Natural killer cell (primary cell): ENCODE results near the gene ATMIN. TPM values are rescaled to one million over a fixed set of nuclear protein-coding genes. Genes with fewer than 3 reads are reported as not detected.

Experiments
- ATAC-seq, 3 donors: fragments of 150-1000 bp in 2 of 3; fragments of 200-7000 bp in 1 of 3; cut with Tn5 transposase; 1 replicate in 1 of 3; 2 replicates in 2 of 3; pipeline ENCODE4 v1.10.0; 2021; ENCODE audit warnings: mild to moderate bottlenecking in 2 of 3, moderate library complexity in 2 of 3
- DNase-seq, 2 donors: peaks; one replicate each; pipeline versions ENCODE4 v3.0.0 to v3.0.0-alpha.2; 2013 to 2021; ENCODE audit warnings: mixed read lengths in 1 of 2
- H3K27ac ChIP-seq: one replicate; pipeline ENCODE4 v1.5.1; 2013; ENCODE audit warnings: mild to moderate bottlenecking, low read length
- H3K27me3 ChIP-seq: one replicate; pipeline ENCODE4 v1.6.1; 2013; ENCODE audit warnings: low read length; ENCODE audit not compliant: control insufficient read depth, insufficient read depth
- H3K36me3 ChIP-seq: one replicate; pipeline ENCODE4 v1.6.1; 2013; ENCODE audit warnings: low read length; ENCODE audit not compliant: control insufficient read depth, insufficient read depth
- H3K4me1 ChIP-seq: one replicate; pipeline ENCODE4 v1.6.1; 2013; ENCODE audit warnings: low read length; ENCODE audit not compliant: control insufficient read depth, insufficient read depth
- H3K4me3 ChIP-seq: one replicate; pipeline ENCODE4 v1.5.1; 2013; ENCODE audit warnings: low read length
- H3K9me3 ChIP-seq: one replicate; pipeline ENCODE4 v1.6.1; 2013; ENCODE audit warnings: low read length; ENCODE audit not compliant: control insufficient read depth, insufficient read depth
- H3K27ac Mint-ChIP-seq, 2 donors: one replicate each; pipeline ENCODE4 v1.8.0; 2022; ENCODE audit warnings: mild to moderate bottlenecking in 2 of 2, mixed read lengths in 2 of 2, moderate library complexity in 1 of 2
- H3K27me3 Mint-ChIP-seq, 2 donors: one replicate each; pipeline ENCODE4 v1.8.0; 2022; ENCODE audit warnings: low read depth in 2 of 2, mixed read lengths in 2 of 2
- H3K36me3 Mint-ChIP-seq: one replicate; pipeline ENCODE4 v1.8.0; 2022; ENCODE audit warnings: mixed read lengths
- H3K4me1 Mint-ChIP-seq, 2 donors: one replicate each; pipeline ENCODE4 v1.8.0; 2022; ENCODE audit warnings: mixed read lengths in 2 of 2
- H3K4me3 Mint-ChIP-seq: one replicate; pipeline ENCODE4 v1.8.0; 2022; ENCODE audit warnings: mild to moderate bottlenecking, moderate library complexity, mixed read lengths
- H3K9me3 Mint-ChIP-seq, 2 donors: one replicate each; pipeline ENCODE4 v1.8.0; 2022; ENCODE audit warnings: mixed read lengths in 2 of 2
- CTCF ChIP-seq: fragments of 200-600 bp; IDR thresholded peaks from one replicate; pipeline ENCODE4 v1.8.0; 2022; ENCODE audit warnings: antibody characterized with exemption
- WGBS: methylation state at CpG from one replicate; pipeline ENCODE4 v1.1.7; 2013; ENCODE audit warnings: missing lambda C conversion rate; ENCODE audit not compliant: insufficient coverage; 5-methylcytosine and 5-hydroxymethylcytosine counted together
- intact Hi-C: fragments of 100-400 bp; cut with micrococcal nuclease; formaldehyde crosslinking; loops from one replicate; pipeline ENCODE4 v1.14.2; 2022
- total RNA-seq, 4 donors: library from RNA; stranded (reverse); fragments of 120-200 nt in 1 of 4; gene quantifications; one replicate each; pipeline versions ENCODE4 v1.2.3 to v1.2.4, GENCODE V29; 2013 to 2022

The ATMIN gene
- total RNA-seq, 3 donors from 2014 or later (not counting 1 experiment from before 2014, with no cell fraction given), result 35.3 to 51.8 (median 39.9) TPM

GRCh38 chr16:81095953-81096714 is 60.5 kb downstream of the ATMIN start, which contains the start of gene GCSH:
TSS of gene GCSH (minus strand) at chr16:81096395. CDS start at chr16:81096278, 117 bp downstream.
- intact Hi-C loops, result loop anchor here (1.0 to 5.0 kb wide), 3 partner anchors 20 to 89 kb away; partner anchors contain the start of genes ATMIN, CENPN and CMC2
- H3K9me3 Mint-ChIP-seq, result peaks cover 2% of the 10 kb centered on the region in 2 donors
- H3K27ac Mint-ChIP-seq, result peak within 1 kb of the TSS; percentile 72 to 84
- no peaks in the 10 kb centered on the region for H3K27me3 ChIP-seq
- no peaks in the 10 kb centered on the region for H3K27me3 Mint-ChIP-seq
- H3K4me3 ChIP-seq, result peak within 1 kb of the TSS; percentile 43
- no peaks in the 10 kb centered on the region for H3K36me3 ChIP-seq
- ATAC-seq (peak; percentile 96 to 99 (median 96)), DNase-seq (peak; percentile 98 to 99)
- no peaks in the 10 kb centered on the region for H3K9me3 ChIP-seq
- peak within 1 kb of the TSS; percentile 19 for H3K27ac ChIP-seq
- H3K4me3 Mint-ChIP-seq, result peak within 1 kb of the TSS; percentile 91
- H3K4me1 Mint-ChIP-seq, result peaks cover 6% of the 10 kb centered on the region in 2 donors
- no peaks in the 10 kb centered on the region for H3K36me3 Mint-ChIP-seq
- peaks cover 8% of the 10 kb centered on the region for H3K4me1 ChIP-seq
- WGBS, result under 1% methylated on average over 71 of the region's 83 CpGs
- no peak for TF ChIP-seq CTCF

DNA sequence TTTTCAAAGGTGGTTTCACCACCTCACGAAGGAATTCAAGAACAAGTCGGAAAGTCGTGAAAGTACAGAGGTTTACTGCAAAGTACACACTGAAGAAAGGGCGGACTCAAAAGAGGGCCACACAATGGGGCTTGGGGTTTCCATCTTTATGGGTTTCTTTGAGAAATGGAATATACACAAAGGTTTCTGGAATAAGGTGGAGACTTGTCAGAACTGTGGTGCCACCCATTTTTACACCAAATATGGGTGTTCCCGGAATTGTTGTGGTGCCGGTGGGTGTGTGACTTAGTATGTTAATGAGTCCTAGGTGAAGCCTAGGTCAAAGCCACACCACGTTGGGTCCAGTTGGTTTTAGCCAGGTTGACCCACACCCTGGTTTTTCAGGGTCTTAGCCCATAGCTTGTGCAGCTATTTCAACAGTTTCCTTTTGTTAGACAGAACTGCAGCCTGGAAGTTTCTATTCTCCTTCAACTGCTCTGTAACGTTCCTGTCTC is 61.1 kb downstream of the ATMIN start:
- WGBS, result 56% methylated on average over 8 of the region's 8 CpGs
- TF ChIP-seq CTCF, result no peak
- Mint-ChIP-seq H3K27me3 (no peaks in the 10 kb centered on the region), H3K27ac (peak overlapping the region; percentile 72 to 84), H3K4me3 (peak overlapping the region; percentile 65), H3K36me3 (no peaks in the 10 kb centered on the region), H3K4me1 (peaks cover 6% of the 10 kb centered on the region in 2 donors), H3K9me3 (peaks cover 2% of the 10 kb centered on the region in 2 donors)
- Histone ChIP-seq H3K4me3 (peak overlapping the region; percentile 11), H3K27ac (peak overlapping the region; percentile 19), H3K9me3 (no peaks in the 10 kb centered on the region), H3K27me3 (no peaks in the 10 kb centered on the region), H3K36me3 (no peaks in the 10 kb centered on the region), H3K4me1 (peaks cover 8% of the 10 kb centered on the region)
- ATAC-seq (no peak), DNase-seq (no peak)
- intact Hi-C loops, result loop anchor here (1.0 to 5.0 kb wide), 3 partner anchors 20 to 89 kb away; partner anchors contain the start of genes ATMIN, CENPN and CMC2

Other genes with a start within 250 kb of the ATMIN start
- gene CDYL2, start 231.2 kb upstream of the ATMIN start, total RNA-seq, result 10 to 100 TPM in 1 of 3 donors, 1 to 10 TPM in 2; 2.7 to 14.5 (median 3.4) TPM
- 10 to 100 TPM; 52.3 to 63.5 (median 63.2) TPM for gene CMC2, start 29.0 kb upstream of the ATMIN start, total RNA-seq
- gene CENPN, start 28.6 kb upstream of the ATMIN start, total RNA-seq, result 10 to 100 TPM in 1 of 3 donors, 1 to 10 TPM in 2; 6.6 to 11.6 (median 9.0) TPM
- gene C16orf46, start 41.4 kb downstream of the ATMIN start, total RNA-seq, result not detected
- gene GCSH, start 60.6 kb downstream of the ATMIN start, total RNA-seq, result 1 to 10 TPM; 2.6 to 4.3 (median 2.7) TPM
- gene BCO1, start 202.8 kb downstream of the ATMIN start, total RNA-seq, result not detected